ENCODE results near the gene SPATA31E1. TPM values are rescaled to one million over a fixed set of nuclear protein-coding genes. Genes with fewer than 3 reads are reported as not detected.
A peak's percentile ranks its signal among the peaks of the same experiment; 100 is the strongest.
"Not testable (repeated sequence)": the region's sequence is repeated elsewhere in the genome, so short reads cannot be mapped to it uniquely, and the experiment has no call there.

Gene SPATA31E1
- total and polyA plus RNA-seq, 5 experiments from 2014 or later: not detected

DNA sequence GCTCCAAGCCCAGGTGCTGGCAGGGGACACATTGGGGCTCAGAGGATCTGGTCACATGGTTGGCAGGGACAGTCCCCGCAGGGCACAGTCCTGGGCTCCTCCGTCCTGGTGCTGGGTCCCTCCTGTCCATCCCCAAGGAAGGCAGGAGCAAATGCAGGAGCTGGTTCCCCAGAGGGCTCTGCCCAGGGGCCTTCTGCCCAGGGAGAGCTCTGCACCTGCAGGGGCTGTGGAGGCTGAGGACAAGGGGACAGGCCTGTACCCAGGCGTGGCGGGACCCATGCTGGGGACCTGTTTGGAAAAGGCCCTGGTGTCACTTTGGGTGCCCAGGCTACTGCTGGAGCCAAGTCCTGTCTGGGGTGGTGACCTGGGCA, 7.2 kb downstream of the SPATA31E1 start:
- H3K27me3 Mint-ChIP-seq: peaks cover 0 to 9% (median 2%) of the 10 kb centered on the region in 5 donors
- H3K36me3 Mint-ChIP-seq: peaks cover 0 to 7% (median 0%) of the 10 kb centered on the region in 3 donors
- peaks cover 0 to 12% (median 2%) of the 10 kb centered on the region in 9 donors for H3K9me3 Mint-ChIP-seq
- H3K27ac Mint-ChIP-seq: no peak overlapping the region
- no peak overlapping the region for H3K4me3 Mint-ChIP-seq
- POLR2A ChIA-PET: no interaction called here
- ATAC-seq: no peak
- no peaks in the 10 kb centered on the region for H3K4me1 Mint-ChIP-seq
- DNase-seq: no peak

- Mint-ChIP-seq H3K27ac (no peak overlapping the region), H3K9me3 (peaks cover 0 to 12% (median 2%) of the 10 kb centered on the region in 9 donors), H3K4me3 (no peak overlapping the region), H3K27me3 (peaks cover 0 to 9% (median 4%) of the 10 kb centered on the region in 5 donors), H3K4me1 (no peaks in the 10 kb centered on the region), H3K36me3 (peaks cover 0 to 10% (median 0%) of the 10 kb centered on the region in 3 donors)
- DNase-seq (no peak), ATAC-seq (no peak)
- POLR2A ChIA-PET: no interaction called here
Measured at GRCh38 chr9:87890837-87891236, 8.2 kb downstream of the SPATA31E1 start.

DNA sequence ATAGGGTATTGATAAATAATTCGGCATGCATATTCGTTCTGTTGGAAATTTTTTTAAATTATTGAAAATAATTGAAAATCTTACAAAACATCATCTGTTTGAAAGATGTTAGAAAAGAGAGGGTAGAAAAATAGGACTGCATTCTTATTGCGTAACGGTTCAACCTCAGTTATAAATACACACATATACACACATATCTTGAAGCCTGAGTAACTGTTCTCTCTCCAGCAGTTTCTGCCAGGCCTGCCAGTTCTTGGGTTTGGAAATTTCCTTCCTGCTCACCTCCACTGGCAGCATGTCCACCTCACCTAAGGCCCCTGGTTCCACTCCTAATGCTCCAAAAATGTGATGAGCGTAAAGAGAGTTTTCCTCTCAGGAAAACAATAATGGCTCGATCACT, 9.1 kb downstream of the SPATA31E1 start:
- H3K4me3 Mint-ChIP-seq: no peak overlapping the region
- peaks cover 3 to 15% (median 8%) of the 10 kb centered on the region in 5 donors for H3K27me3 Mint-ChIP-seq
- no peaks in the 10 kb centered on the region for H3K4me1 Mint-ChIP-seq
- DNase-seq (no peak), ATAC-seq (no peak)
- peaks cover 0 to 12% (median 2%) of the 10 kb centered on the region in 9 donors for H3K9me3 Mint-ChIP-seq
- no peak overlapping the region for H3K27ac Mint-ChIP-seq
- H3K36me3 Mint-ChIP-seq: peaks cover 0 to 10% (median 0%) of the 10 kb centered on the region in 3 donors
- POLR2A ChIA-PET: no interaction called here

DNA sequence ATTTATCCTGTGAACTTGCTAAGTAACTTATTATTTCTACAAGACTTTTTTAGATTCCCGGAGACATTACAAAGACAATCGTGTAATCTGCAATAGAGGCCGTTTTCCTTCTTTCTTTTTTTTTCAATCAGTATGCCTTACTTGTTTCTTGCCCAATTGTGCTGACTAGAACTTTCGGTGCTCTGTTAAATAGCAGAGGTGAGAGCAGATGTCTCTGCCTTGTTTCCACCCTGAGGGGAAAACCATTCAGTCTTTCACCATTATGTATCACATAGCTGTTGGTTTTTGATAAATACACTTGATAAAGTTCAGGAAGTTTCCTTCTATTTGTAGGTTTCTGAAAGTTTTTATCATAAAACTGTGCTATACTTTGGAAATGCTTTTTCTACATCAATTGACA, 10.3 kb downstream of the SPATA31E1 start:
- no peaks in the 10 kb centered on the region for H3K4me1 Mint-ChIP-seq
- ATAC-seq (no peak), DNase-seq (no peak)
- peaks cover 0 to 20% (median 0%) of the 10 kb centered on the region in 3 donors for H3K36me3 Mint-ChIP-seq
- H3K27ac Mint-ChIP-seq: no peak overlapping the region
- POLR2A ChIA-PET: no interaction called here
- peaks cover 5 to 17% (median 11%) of the 10 kb centered on the region in 5 donors for H3K27me3 Mint-ChIP-seq
- no peak overlapping the region for H3K4me3 Mint-ChIP-seq
- H3K9me3 Mint-ChIP-seq: peaks cover 2 to 19% (median 7%) of the 10 kb centered on the region in 9 donors

- Mint-ChIP-seq H3K36me3 (peaks cover 0 to 24% (median 0%) of the 10 kb centered on the region in 3 donors), H3K4me1 (no peaks in the 10 kb centered on the region), H3K27ac (no peak overlapping the region), H3K27me3 (peaks cover 7 to 37% (median 20%) of the 10 kb centered on the region in 5 donors), H3K9me3 (peaks cover 2 to 28% (median 12%) of the 10 kb centered on the region in 9 donors), H3K4me3 (no peak overlapping the region)
- no peak for ATAC-seq
- DNase-seq: no peak
- POLR2A ChIA-PET: no interaction called here
Measured at GRCh38 chr9:87894998-87895625, 12.4 kb downstream of the SPATA31E1 start.

GRCh38 chr9:87896891-87897290, 14.2 kb downstream of the SPATA31E1 start:
- Mint-ChIP-seq H3K36me3 (peaks cover 0 to 33% (median 0%) of the 10 kb centered on the region in 3 donors), H3K27ac (no peak overlapping the region), H3K4me1 (no peaks in the 10 kb centered on the region), H3K4me3 (no peak overlapping the region), H3K9me3 (peaks cover 4 to 46% (median 20%) of the 10 kb centered on the region in 9 donors), H3K27me3 (peaks cover 7 to 37% (median 24%) of the 10 kb centered on the region in 5 donors)
- DNase-seq: no peak
- ATAC-seq: no peak
- POLR2A ChIA-PET: no interaction called here

DNA sequence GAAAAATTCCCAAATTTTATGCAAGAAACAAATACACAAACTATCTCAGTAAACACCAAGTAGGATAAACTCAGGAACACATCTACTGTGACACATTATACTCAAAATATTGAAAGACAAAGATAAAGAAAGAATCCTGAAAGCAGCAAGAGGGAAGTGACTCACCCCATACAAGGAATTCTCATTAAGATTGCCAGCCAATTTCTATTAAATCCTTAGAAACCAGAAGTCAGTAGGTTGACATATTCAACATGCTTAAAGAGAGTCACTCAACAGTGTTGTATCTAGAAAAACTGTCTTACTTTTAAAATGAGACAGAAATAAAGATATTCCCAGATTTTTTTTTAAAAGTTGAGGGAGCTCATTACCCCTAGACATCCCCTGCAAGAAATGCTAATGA, 15.5 kb downstream of the SPATA31E1 start:
- no peak overlapping the region for H3K4me3 Mint-ChIP-seq
- peaks cover 0 to 38% (median 0%) of the 10 kb centered on the region in 3 donors for H3K36me3 Mint-ChIP-seq
- H3K9me3 Mint-ChIP-seq: peaks cover 4 to 58% (median 24%) of the 10 kb centered on the region in 9 donors
- POLR2A ChIA-PET: no interaction called here
- no peaks in the 10 kb centered on the region for H3K4me1 Mint-ChIP-seq
- H3K27me3 Mint-ChIP-seq: peaks cover 7 to 40% (median 25%) of the 10 kb centered on the region in 5 donors
- no peak overlapping the region for H3K27ac Mint-ChIP-seq
- no peak for DNase-seq
- no peak for ATAC-seq

DNA sequence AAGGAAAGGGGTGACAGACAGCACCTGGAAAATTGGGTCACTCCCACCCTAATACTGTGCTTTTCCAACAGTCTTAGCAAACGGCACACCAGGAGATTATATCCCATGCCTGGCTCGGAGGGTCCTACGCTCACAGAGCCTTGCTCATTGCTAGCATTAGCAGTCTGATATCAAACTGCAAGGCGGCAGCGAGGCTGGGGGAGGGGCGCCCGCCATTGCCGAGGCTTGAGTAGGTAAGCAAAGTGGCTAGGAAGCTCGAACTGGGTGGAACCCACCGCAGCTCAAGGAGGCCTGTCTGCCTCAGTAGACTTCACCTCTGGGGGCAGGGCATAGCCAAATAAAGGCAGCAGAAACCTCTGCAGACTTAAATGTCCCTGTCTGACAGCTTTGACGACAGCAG, 19.7 kb downstream of the SPATA31E1 start:
- Mint-ChIP-seq H3K9me3 (peaks cover 6 to 71% (median 33%) of the 10 kb centered on the region in 9 donors), H3K36me3 (peaks cover 4 to 33% (median 4%) of the 10 kb centered on the region in 3 donors), H3K27me3 (peaks cover 5 to 54% (median 24%) of the 10 kb centered on the region in 5 donors), H3K27ac (peak overlapping the region in 1 of 10 donors; percentile 18)
- POLR2A ChIA-PET, H3K4me1 Mint-ChIP-seq, DNase-seq, H3K4me3 Mint-ChIP-seq, ATAC-seq: not testable (repeated sequence)

- peaks cover 0 to 17% (median 3%) of the 10 kb centered on the region in 9 donors for H3K9me3 Mint-ChIP-seq
- no peak overlapping the region for H3K4me3 Mint-ChIP-seq
- H3K27ac Mint-ChIP-seq: peak overlapping the region in 1 of 10 donors; percentile 24
- no peaks in the 10 kb centered on the region for H3K36me3 Mint-ChIP-seq
- no peak for ATAC-seq
- H3K27me3 Mint-ChIP-seq: peaks cover 0 to 18% (median 8%) of the 10 kb centered on the region in 5 donors
- POLR2A ChIA-PET: no interaction called here
- no peak for DNase-seq
- peaks cover 0 to 2% (median 0%) of the 10 kb centered on the region in 4 donors for H3K4me1 Mint-ChIP-seq
Measured at GRCh38 chr9:87909310-87910041, 26.8 kb downstream of the SPATA31E1 start.

GRCh38 chr9:87910821-87911220, 28.1 kb downstream of the SPATA31E1 start:
- ATAC-seq: no peak
- peaks cover 0 to 5% (median 0%) of the 10 kb centered on the region in 9 donors for H3K9me3 Mint-ChIP-seq
- no peak for DNase-seq
- peaks cover 0 to 2% (median 0%) of the 10 kb centered on the region in 4 donors for H3K4me1 Mint-ChIP-seq
- no peak overlapping the region for H3K4me3 Mint-ChIP-seq
- no peak overlapping the region for H3K27ac Mint-ChIP-seq
- POLR2A ChIA-PET: no interaction called here
- H3K27me3 Mint-ChIP-seq: peaks cover 0 to 8% (median 7%) of the 10 kb centered on the region in 5 donors
- no peaks in the 10 kb centered on the region for H3K36me3 Mint-ChIP-seq

- H3K27ac Mint-ChIP-seq, ATAC-seq, H3K9me3 Mint-ChIP-seq, H3K4me1 Mint-ChIP-seq, DNase-seq, H3K36me3 Mint-ChIP-seq, H3K4me3 Mint-ChIP-seq, POLR2A ChIA-PET, H3K27me3 Mint-ChIP-seq: not testable (repeated sequence)
Measured at GRCh38 chr9:87917662-87918061, 35.0 kb downstream of the SPATA31E1 start, which contains the start of gene SPATA31C1. Gene SPATA31C1, plus strand, starts transcription at chr9:87917962.

DNA sequence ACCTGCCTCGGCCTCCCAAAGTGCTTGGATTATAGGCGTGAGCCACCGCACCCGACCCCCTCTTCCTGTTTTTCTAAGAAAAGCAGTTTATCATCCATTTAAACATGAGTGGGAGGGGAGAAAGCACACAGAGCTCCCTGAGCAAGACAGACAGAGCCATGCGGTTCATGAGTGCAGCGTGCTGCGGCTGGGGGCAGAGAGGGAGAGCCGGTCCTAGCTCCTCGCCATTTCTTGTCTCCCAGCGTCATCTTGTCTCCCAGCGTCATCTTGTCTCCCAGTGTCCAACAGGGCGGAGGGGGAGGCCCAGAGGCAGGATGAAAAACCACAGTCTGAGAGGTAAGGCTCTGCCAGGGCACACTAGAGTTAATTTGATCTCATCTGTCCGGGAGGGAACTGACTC, 36.3 kb downstream of the SPATA31E1 start:
- POLR2A ChIA-PET, H3K36me3 Mint-ChIP-seq, H3K27ac Mint-ChIP-seq, H3K27me3 Mint-ChIP-seq, ATAC-seq, DNase-seq, H3K9me3 Mint-ChIP-seq, H3K4me3 Mint-ChIP-seq, H3K4me1 Mint-ChIP-seq: not testable (repeated sequence)

DNA sequence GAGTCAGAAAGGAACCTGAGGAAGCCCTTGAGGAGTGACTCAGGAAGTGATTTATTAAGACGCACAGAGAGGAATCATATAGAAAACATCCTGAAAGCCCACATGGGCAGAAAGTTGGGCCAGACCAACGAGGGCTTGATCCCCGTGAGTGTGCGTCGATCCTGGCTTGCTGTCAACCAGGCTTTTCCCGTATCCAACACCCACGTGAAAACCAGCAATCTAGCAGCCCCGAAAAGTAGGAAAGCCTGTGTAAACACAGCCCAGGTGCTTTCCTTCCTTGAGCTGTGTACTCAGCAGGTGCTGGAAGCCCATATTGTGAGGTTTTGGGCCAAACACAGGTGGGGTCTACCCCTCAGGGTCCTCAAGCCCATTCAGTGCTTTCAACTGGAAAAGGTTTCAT, 38.9 kb downstream of the SPATA31E1 start:
- H3K27me3 Mint-ChIP-seq, H3K36me3 Mint-ChIP-seq, H3K4me3 Mint-ChIP-seq, H3K9me3 Mint-ChIP-seq, DNase-seq, H3K27ac Mint-ChIP-seq, ATAC-seq, POLR2A ChIA-PET, H3K4me1 Mint-ChIP-seq: not testable (repeated sequence)
